SK-N-SH (cell line): ENCODE measurements around the gene MED22. TPM values are rescaled to one million over a fixed set of nuclear protein-coding genes. Genes with fewer than 3 reads are reported as not detected.

ENCODE experiments used
- CTCF ChIA-PET: fragments of 300-600, 350-600 bp; formaldehyde crosslinking; extraction: SDS; loops from one replicate; lab custom pipeline; 2021; lab: Yijun Ruan, JAX
- POLR2A ChIA-PET: fragments of 350-600 bp; sonication (Branson Sonifier 250); formaldehyde crosslinking; extraction: SDS; loops from one replicate; lab custom pipeline; 2020; ENCODE audit warnings: antibody characterized with exemption, inconsistent platforms; lab: Yijun Ruan, JAX
- DNase-seq: peaks from one replicate; pipeline ENCODE4 v3.0.0; 2012
- H2AFZ ChIP-seq: fragments of 200-600 bp; sonication (generic); 2 replicates; pipeline ENCODE4 v1.8.1; 2016; ENCODE audit warnings: antibody characterized with exemption, mild to moderate bottlenecking, low read depth
- H3F3A ChIP-seq: fragments of 200-600 bp; sonication (generic); replicated peaks from 2 replicates; pipeline ENCODE3; 2016; ENCODE audit warnings: antibody characterized with exemption, mild to moderate bottlenecking; ENCODE audit not compliant: insufficient read depth
- H3K27ac ChIP-seq, 2 experiments: fragments of 200-500 bp in 1 of 2; fragments of 200-600 bp in 1 of 2; sonication (Bioruptor generic) in 1 of 2; sonication (generic), shearing (Covaris generic) in 1 of 2; 2 replicates each; pipeline versions ENCODE4 v1.5.1 to v1.6.1; 2014 to 2016; ENCODE audit warnings: low read depth in 2 of 2, inconsistent platforms in 1 of 2, low read length in 1 of 2, mild to moderate bottlenecking in 1 of 2, mixed read lengths in 1 of 2
- H3K27me3 ChIP-seq: fragments of 200-600 bp; sonication (generic), shearing (Covaris generic); 2 replicates; pipeline ENCODE4 v1.6.1; 2016; ENCODE audit warnings: mixed run types; ENCODE audit not compliant: insufficient read depth
- H3K36me3 ChIP-seq, 2 experiments: fragments of 200-500 bp in 1 of 2; fragments of 200-600 bp in 1 of 2; sonication (Bioruptor generic) in 1 of 2; sonication (generic) in 1 of 2; replicated peaks in 1 of 2; 2 replicates each; pipeline versions ENCODE3 to v1.5.1; 2014 to 2016; ENCODE audit warnings: low read length in 1 of 2, mild to moderate bottlenecking in 1 of 2; ENCODE audit not compliant: insufficient read depth in 2 of 2, control insufficient read depth in 1 of 2
- H3K4me1 ChIP-seq, 2 experiments: fragments of 200-500 bp in 1 of 2; fragments of 200-600 bp in 1 of 2; sonication (Bioruptor generic) in 1 of 2; sonication (generic), shearing (Covaris generic) in 1 of 2; 2 replicates each; pipeline versions ENCODE4 v1.5.1 to v1.6.1; 2014 to 2016; ENCODE audit warnings: low read depth in 1 of 2, low read length in 1 of 2, mixed run types in 1 of 2; ENCODE audit not compliant: insufficient read depth in 2 of 2, control insufficient read depth in 1 of 2
- H3K4me2 ChIP-seq: fragments of 200-600 bp; sonication (generic), shearing (Covaris generic); 2 replicates; pipeline ENCODE4 v1.6.1; 2017; ENCODE audit warnings: mixed run types
- H3K4me3 ChIP-seq, 2 experiments: fragments of 200-500 bp in 1 of 2; fragments of 200-600 bp in 1 of 2; sonication (Bioruptor generic) in 1 of 2; sonication (generic), shearing (Covaris generic) in 1 of 2; 2 replicates each; pipeline versions ENCODE4 v1.5.1 to v1.8.1; 2014 to 2016; ENCODE audit warnings: low read depth in 2 of 2, inconsistent platforms in 1 of 2, low read length in 1 of 2, mild to moderate bottlenecking in 1 of 2, mixed read lengths in 1 of 2, moderate library complexity in 1 of 2
- H3K79me2 ChIP-seq: fragments of 200-600 bp; sonication (generic); 2 replicates; pipeline ENCODE4 v1.8.1; 2017; ENCODE audit warnings: mild to moderate bottlenecking; ENCODE audit not compliant: insufficient read depth
- H3K9ac ChIP-seq: fragments of 200-600 bp; sonication (generic); 2 replicates; pipeline ENCODE4 v1.6.1; 2017; ENCODE audit warnings: mixed run types
- H3K9me2 ChIP-seq: fragments of 200-600 bp; sonication (generic); 2 replicates; pipeline ENCODE4 v1.6.1; 2017; ENCODE audit warnings: mixed run types
- H3K9me3 ChIP-seq: fragments of 200-600 bp; sonication (generic); 2 replicates; pipeline ENCODE4 v1.6.1; 2017; ENCODE audit warnings: mixed run types, mild to moderate bottlenecking, moderate library complexity
- H4K20me1 ChIP-seq: fragments of 200-600 bp; sonication (generic); 2 replicates; pipeline ENCODE4 v1.6.1; 2017; ENCODE audit warnings: mild to moderate bottlenecking, mixed run types; ENCODE audit not compliant: insufficient read depth
- CHD2 ChIP-seq: fragments of 150-350 bp; IDR thresholded peaks from 2 replicates; pipeline ENCODE4 v1.6.1; 2018; ENCODE audit warnings: low read length; ENCODE audit not compliant: partially characterized antibody
- EP300 ChIP-seq, 2 experiments: IDR thresholded peaks; 2 replicates each; pipeline versions ENCODE4 v1.4.0 to v1.6.1; 2012; ENCODE audit warnings: borderline replicate concordance in 1 of 2, low read depth in 1 of 2, low read length in 1 of 2
- FOSL2 ChIP-seq: IDR thresholded peaks from 2 replicates; pipeline ENCODE4 v1.4.0; 2012; ENCODE audit warnings: low read depth, mild to moderate bottlenecking, moderate library complexity, borderline replicate concordance
- FOXJ3 ChIP-seq: sonication (generic); formaldehyde crosslinking; IDR thresholded peaks from 2 replicates; pipeline ENCODE4 v1.5.1; 2020; ENCODE audit warnings: mild to moderate bottlenecking, missing genetic modification reagents
- POLR2AphosphoS5 ChIP-seq: IDR thresholded peaks from 2 replicates; pipeline ENCODE4 v1.6.1; 2012; ENCODE audit warnings: low read depth, low read length
- SMC3 ChIP-seq: IDR thresholded peaks from 2 replicates; pipeline ENCODE4 v1.6.1; 2012; ENCODE audit warnings: low read depth, low read length, improper control_type of control experiment
- whole genome bisulfite sequencing: methylation state at CpG from one replicate; pipeline ENCODE4 v1.1.6; 2017; ENCODE audit warnings: low lambda C conversion rate; 5-methylcytosine and 5-hydroxymethylcytosine counted together
- polyA plus RNA-seq, 3 experiments: library from polyadenylated mRNA; depleted of rRNA; stranded (reverse); fragments of >200 nt; gene quantifications; 2 replicates each; pipeline ENCODE4 v1.2.3, GENCODE V29; 2012
- small RNA-seq, 7 experiments: library from RNA; depleted of rRNA; stranded (forward); fragments of <200 nt; gene quantifications; one replicate each; pipeline ENCODE3, GENCODE V24; 2012
- TF ChIP-seq, protein P1 (sequence below): IDR thresholded peaks from 2 replicates; pipeline ENCODE4 v1.4.0; 2012; ENCODE audit warnings: low read depth, borderline replicate concordance

Gene MED22
- polyA plus RNA-seq, 1 of the 3 experiments (the other 2 are of a cell fraction) = 27.9 TPM

DNA sequence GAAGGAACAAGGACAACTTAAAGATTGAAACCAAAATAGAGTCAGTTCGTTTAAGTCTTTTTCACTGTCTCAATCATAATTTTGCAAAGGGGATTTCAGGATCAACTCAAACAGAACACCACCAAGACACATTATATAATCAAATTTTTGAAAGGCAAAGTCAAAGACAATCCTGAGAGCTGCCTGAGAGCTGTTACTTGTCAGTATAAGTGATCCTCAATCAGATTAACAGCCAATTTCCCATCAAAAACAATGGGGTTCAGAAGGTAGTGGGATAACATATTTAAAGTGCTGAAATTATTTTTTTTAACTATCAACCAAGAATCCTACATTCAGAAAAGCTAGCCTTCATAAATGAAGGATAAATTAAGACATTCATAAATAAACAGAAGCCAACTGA is 53.7 kb downstream of the MED22 start:
- Histone ChIP-seq H3K9ac (no peak overlapping the region), H4K20me1 (no peaks in the 10 kb centered on the region), H3K27me3 (peaks cover 24% of the 10 kb centered on the region; the same call in 1 of the 2 replicates), H3K4me2 (no peak overlapping the region), H3K79me2 (no peaks in the 10 kb centered on the region), H3K4me1 (no peaks in the 10 kb centered on the region), H3K9me3 (no peaks in the 10 kb centered on the region; the same call in 1 of the 2 replicates), H3K4me3 (no peak overlapping the region), H3K27ac (no peak overlapping the region), H2AFZ (no peak overlapping the region), H3F3A (no peaks in the 10 kb centered on the region), H3K36me3 (no peaks in the 10 kb centered on the region), H3K9me2 (no peaks in the 10 kb centered on the region)
- no peak for DNase-seq
- ChIA-PET POLR2A (no interaction called here), CTCF (no interaction called here)
- TF ChIP-seq CHD2 (no peak), EP300 (IDR thresholded peaks at IDR 0.05; ENCODE audit: borderline replicate concordance in 1 of 2, low read depth in 1 of 2, low read length in 1 of 2) (no peak), FOXJ3 (CRISPR knock-in tag) (no peak)
- 0% methylated on average over 1 of the region's 1 CpG for WGBS

DNA sequence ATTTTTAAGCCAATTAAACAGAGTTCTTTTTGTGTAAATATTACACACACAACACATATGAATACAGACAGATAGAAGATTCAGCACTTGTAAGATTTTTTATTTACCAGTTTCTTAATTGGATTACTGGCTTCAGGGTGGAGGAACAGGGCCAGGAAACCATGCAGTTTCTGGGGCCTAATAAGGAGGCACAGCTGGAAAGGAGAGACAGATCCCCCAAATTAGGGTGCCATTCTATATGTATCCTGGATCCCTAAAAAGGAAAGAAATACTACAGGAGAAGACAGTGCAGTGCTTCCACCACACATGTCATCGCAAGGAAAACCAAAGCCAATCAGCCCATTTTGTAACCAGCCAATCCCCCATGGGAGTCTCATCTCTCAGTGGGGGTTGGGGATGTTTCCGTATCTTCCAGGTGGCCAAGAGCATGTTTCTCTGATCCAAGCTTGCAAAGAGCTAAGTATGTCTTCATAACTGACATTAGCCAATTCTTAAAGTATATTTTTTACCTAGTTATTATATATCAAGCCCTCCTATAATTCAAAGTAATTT is 57.1 kb downstream of the MED22 start:
- Histone ChIP-seq H2AFZ (no peak overlapping the region), H3K9me2 (no peaks in the 10 kb centered on the region), H3K27ac (no peak overlapping the region), H3K4me1 (no peaks in the 10 kb centered on the region), H3K9ac (no peak overlapping the region), H3K79me2 (no peaks in the 10 kb centered on the region), H3K9me3 (no peaks in the 10 kb centered on the region; the same call in 1 of the 2 replicates), H3K4me2 (no peak overlapping the region), H3K27me3 (peaks cover 8% of the 10 kb centered on the region; the same call in 1 of the 2 replicates), H3K36me3 (no peaks in the 10 kb centered on the region), H4K20me1 (no peaks in the 10 kb centered on the region), H3F3A (no peaks in the 10 kb centered on the region), H3K4me3 (no peak overlapping the region; a peak in 1 of 4 replicates)
- 33% methylated on average over 2 of the region's 2 CpGs for WGBS
- ChIA-PET POLR2A (no interaction called here), CTCF (interaction anchor here (0.8 to 1.4 kb wide), 4 partner anchors 9 to 313 kb away, joined by 3 to 4 read pairs (median 3); no protein-coding TSS in a partner anchor)
- DNase-seq = no peak
- TF ChIP-seq FOSL2 = no peak
- TF ChIP-seq, protein P1, sequence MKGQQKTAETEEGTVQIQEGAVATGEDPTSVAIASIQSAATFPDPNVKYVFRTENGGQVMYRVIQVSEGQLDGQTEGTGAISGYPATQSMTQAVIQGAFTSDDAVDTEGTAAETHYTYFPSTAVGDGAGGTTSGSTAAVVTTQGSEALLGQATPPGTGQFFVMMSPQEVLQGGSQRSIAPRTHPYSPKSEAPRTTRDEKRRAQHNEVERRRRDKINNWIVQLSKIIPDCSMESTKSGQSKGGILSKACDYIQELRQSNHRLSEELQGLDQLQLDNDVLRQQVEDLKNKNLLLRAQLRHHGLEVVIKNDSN = no peak
- no peak for TF ChIP-seq SMC3
- TF ChIP-seq POLR2AphosphoS5 = no peak

Small RNA genes within 50 kb of the gene (small RNA-seq; reads per million reads assigned to genes)
- 0 reads per million in 7 experiments for gene RF00019
- 0 reads per million in 7 experiments for gene SNORD24
- 0 reads per million in 7 experiments for gene SNORD36A
- gene SNORD36B = 0 reads per million in 7 experiments
- 0 reads per million in 7 experiments for gene SNORD36C

Other genes starting within 250 kb of the MED22 start
- gene RALGDS, start 226.9 kb downstream of the MED22 start, polyA plus RNA-seq (2012; rRNA removed) = 64.1 and 64.7 TPM in 2 replicates
- 0.45 and 0.51 TPM in 2 replicates for gene GBGT1, start 184.2 kb downstream of the MED22 start, polyA plus RNA-seq (2012; rRNA removed)
- not detected in 2 replicates for gene OBP2B, start 138.9 kb downstream of the MED22 start, polyA plus RNA-seq (2012; rRNA removed)
- not detected in 2 replicates for gene ABO, start 72.9 kb downstream of the MED22 start, polyA plus RNA-seq (2012; rRNA removed)
- gene SURF6, start 11.9 kb downstream of the MED22 start, polyA plus RNA-seq (2012; rRNA removed) = 42.1 and 44.5 TPM in 2 replicates
- 3,936 and 4,121 TPM in 2 replicates for gene RPL7A, start 87 bp upstream of the MED22 start, polyA plus RNA-seq (2012; rRNA removed)
- 97.9 and 103 TPM in 2 replicates for gene SURF1, start 8.4 kb upstream of the MED22 start, polyA plus RNA-seq (2012; rRNA removed)
- gene SURF2, start 8.4 kb upstream of the MED22 start, polyA plus RNA-seq (2012; rRNA removed) = 35.7 and 46.8 TPM in 2 replicates
- 156 and 165 TPM in 2 replicates for gene SURF4, start 27.9 kb upstream of the MED22 start, polyA plus RNA-seq (2012; rRNA removed)
- gene STKLD1, start 28.2 kb upstream of the MED22 start, polyA plus RNA-seq (2012; rRNA removed) = 2.3 and 2.5 TPM in 2 replicates
- 34.2 and 37.3 TPM in 2 replicates for gene REXO4, start 69.9 kb upstream of the MED22 start, polyA plus RNA-seq (2012; rRNA removed)
- gene ADAMTS13, start 74.2 kb upstream of the MED22 start, polyA plus RNA-seq (2012; rRNA removed) = 10.6 and 12.3 TPM in 2 replicates
- 15.2 and 16.8 TPM in 2 replicates for gene CACFD1, start 111.8 kb upstream of the MED22 start, polyA plus RNA-seq (2012; rRNA removed)
- gene SLC2A6, start 131.0 kb upstream of the MED22 start, polyA plus RNA-seq (2012; rRNA removed) = 5.2 and 7.7 TPM in 2 replicates
- gene MYMK, start 176.8 kb upstream of the MED22 start, polyA plus RNA-seq (2012; rRNA removed) = not detected in 2 replicates
- gene ADAMTSL2, start 186.6 kb upstream of the MED22 start, polyA plus RNA-seq (2012; rRNA removed) = 0.21 and 0.31 TPM in 2 replicates